Mesothelial cell of epicardium (in vitro differentiated cells): Measurements from ENCODE around the gene TIMM29. TPM values are rescaled to one million over a fixed set of nuclear protein-coding genes. Genes with fewer than 3 reads are reported as not detected.

ENCODE experiments used
- DNase-seq, 2 experiments: peaks; one replicate each; pipeline ENCODE4 v3.0.0; 2021; ENCODE audit warnings: low spot score in 2 of 2; ENCODE audit not compliant: unreplicated experiment in 2 of 2
- H3K27ac Mint-ChIP-seq: 2 replicates; pipeline ENCODE4 v1.8.0; 2021; ENCODE audit warnings: mixed read lengths
- H3K27me3 Mint-ChIP-seq: 2 replicates; pipeline ENCODE4 v1.8.0; 2021; ENCODE audit warnings: low read depth, mixed read lengths
- H3K36me3 Mint-ChIP-seq: 2 replicates; pipeline ENCODE4 v1.8.0; 2021; ENCODE audit warnings: mixed read lengths
- H3K4me1 Mint-ChIP-seq: 2 replicates; pipeline ENCODE4 v1.8.0; 2021; ENCODE audit warnings: mixed read lengths
- H3K4me3 Mint-ChIP-seq: 2 replicates; pipeline ENCODE4 v1.8.0; 2021; ENCODE audit warnings: mild to moderate bottlenecking, moderate library complexity, mixed read lengths
- H3K9me3 Mint-ChIP-seq: 2 replicates; pipeline ENCODE4 v1.8.0; 2021; ENCODE audit warnings: mixed read lengths
- CTCF ChIP-seq: fragments of 200-600 bp; sonication (generic); IDR thresholded peaks from one replicate; pipeline ENCODE4 v1.5.0; 2021; ENCODE audit warnings: antibody characterized with exemption; ENCODE audit not compliant: unreplicated experiment
- total RNA-seq: library from RNA; stranded (reverse); gene quantifications from 3 replicates; pipeline ENCODE4 v1.2.1, GENCODE V29; 2021

Gene TIMM29
- total RNA-seq, 1 donor from 2014 or later = 31.5 TPM

GRCh38 chr19:10920288-10920655 lies 8.3 kb upstream of the TIMM29 start:
- no peak for DNase-seq

GRCh38 chr19:10920781-10921180 lies 7.8 kb upstream of the TIMM29 start:
- H3K9me3 Mint-ChIP-seq = no peaks in the 10 kb centered on the region
- no peak for TF ChIP-seq CTCF
- H3K27ac Mint-ChIP-seq = no peak overlapping the region
- H3K36me3 Mint-ChIP-seq = peaks cover 17% of the 10 kb centered on the region
- H3K4me3 Mint-ChIP-seq = no peak overlapping the region
- no peaks in the 10 kb centered on the region for H3K4me1 Mint-ChIP-seq
- no peaks in the 10 kb centered on the region for H3K27me3 Mint-ChIP-seq
- DNase-seq = no peak

More at GRCh38 chr19:10920288-10920655, 8.3 kb upstream of the TIMM29 start:
- H3K4me1 Mint-ChIP-seq = no peaks in the 10 kb centered on the region
- H3K36me3 Mint-ChIP-seq = peaks cover 15% of the 10 kb centered on the region
- TF ChIP-seq CTCF = no peak
- no peaks in the 10 kb centered on the region for H3K27me3 Mint-ChIP-seq
- H3K9me3 Mint-ChIP-seq = no peaks in the 10 kb centered on the region
- H3K27ac Mint-ChIP-seq = no peak overlapping the region
- no peak overlapping the region for H3K4me3 Mint-ChIP-seq

- Mint-ChIP-seq H3K36me3 (peaks cover 17% of the 10 kb centered on the region), H3K4me1 (no peaks in the 10 kb centered on the region), H3K27me3 (no peaks in the 10 kb centered on the region), H3K9me3 (no peaks in the 10 kb centered on the region), H3K4me3 (no peak overlapping the region), H3K27ac (no peak overlapping the region)
- TF ChIP-seq CTCF = no peak
- DNase-seq = no peak
These were observed 7.3 kb upstream of the TIMM29 start for GRCh38 chr19:10921199-10921909.

GRCh38 chr19:10921910-10922637 lies 6.5 kb upstream of the TIMM29 start:
- Mint-ChIP-seq H3K36me3 (peaks cover 17% of the 10 kb centered on the region), H3K9me3 (no peaks in the 10 kb centered on the region), H3K27me3 (no peaks in the 10 kb centered on the region), H3K4me1 (peaks cover under 1% of the 10 kb centered on the region), H3K27ac (peak overlapping the region; percentile 50), H3K4me3 (no peak overlapping the region)
- DNase-seq = no peak
- no peak for TF ChIP-seq CTCF

- peaks cover 6% of the 10 kb centered on the region for H3K4me1 Mint-ChIP-seq
- TF ChIP-seq CTCF = no peak
- no peak for DNase-seq
- H3K27me3 Mint-ChIP-seq = no peaks in the 10 kb centered on the region
- peaks cover 16% of the 10 kb centered on the region for H3K36me3 Mint-ChIP-seq
- H3K27ac Mint-ChIP-seq = peak overlapping the region; percentile 50
- H3K4me3 Mint-ChIP-seq = no peak overlapping the region
- H3K9me3 Mint-ChIP-seq = no peaks in the 10 kb centered on the region
These were observed 6.0 kb upstream of the TIMM29 start for GRCh38 chr19:10922638-10923014.
